Ectodermal cell (in vitro differentiated cells): ENCODE results near the gene IRX4.

Experiments used
- H3K27ac ChIP-seq: 2 replicates; pipeline ENCODE4 v1.7.0; 2013; ENCODE audit warnings: mild to moderate bottlenecking, low read depth, low read length; ENCODE audit not compliant: insufficient read depth, poor library complexity, severe bottlenecking
- H3K27me3 ChIP-seq: 2 replicates; pipeline ENCODE4 v1.7.0; 2013; ENCODE audit warnings: mild to moderate bottlenecking, low read length; ENCODE audit not compliant: insufficient read depth, control insufficient read depth, poor library complexity, severe bottlenecking
- H3K36me3 ChIP-seq: one replicate; pipeline ENCODE4 v1.7.0; 2013; ENCODE audit warnings: low read length; ENCODE audit not compliant: control insufficient read depth, insufficient read depth
- H3K4me1 ChIP-seq: one replicate; pipeline ENCODE4 v1.7.0; 2013; ENCODE audit warnings: low read length; ENCODE audit not compliant: control insufficient read depth, insufficient read depth
- H3K4me3 ChIP-seq: 2 replicates; pipeline ENCODE4 v1.7.0; 2013; ENCODE audit warnings: low read depth, low read length, control low read depth; ENCODE audit not compliant: insufficient read depth
- H3K9me3 ChIP-seq: 2 replicates; pipeline ENCODE4 v1.7.0; 2013; ENCODE audit warnings: mild to moderate bottlenecking, low read length, moderate library complexity; ENCODE audit not compliant: control insufficient read depth
- WGBS, 2 experiments: methylation state at CpG; one replicate each; pipeline ENCODE4 v1.1.7; 2013; ENCODE audit warnings: missing lambda C conversion rate in 2 of 2; 5-methylcytosine and 5-hydroxymethylcytosine counted together

The IRX4 gene

GRCh38 chr5:1868886-1869475 is 13.7 kb downstream of the IRX4 start:
- Histone ChIP-seq H3K4me1 (peaks cover 5% of the 10 kb centered on the region), H3K27me3 (peaks cover 38% of the 10 kb centered on the region)

GRCh38 chr5:1867815-1868143 is 14.9 kb downstream of the IRX4 start:
- Histone ChIP-seq H3K27ac (no peak overlapping the region), H3K27me3 (peaks cover 26% of the 10 kb centered on the region), H3K36me3 (no peaks in the 10 kb centered on the region), H3K4me3 (no peak overlapping the region), H3K4me1 (peaks cover 5% of the 10 kb centered on the region), H3K9me3 (no peaks in the 10 kb centered on the region)
- 77 to 82% methylated on average over 20 of the region's 20 CpGs for WGBS, 2 experiments

More at GRCh38 chr5:1868886-1869475, 13.7 kb downstream of the IRX4 start:
- no peaks in the 10 kb centered on the region for H3K36me3 ChIP-seq
- no peaks in the 10 kb centered on the region for H3K9me3 ChIP-seq
- no peak overlapping the region for H3K27ac ChIP-seq
- no peak overlapping the region for H3K4me3 ChIP-seq
- 91 to 93% methylated on average over 19 of the region's 19 CpGs for WGBS, 2 experiments

DNA sequence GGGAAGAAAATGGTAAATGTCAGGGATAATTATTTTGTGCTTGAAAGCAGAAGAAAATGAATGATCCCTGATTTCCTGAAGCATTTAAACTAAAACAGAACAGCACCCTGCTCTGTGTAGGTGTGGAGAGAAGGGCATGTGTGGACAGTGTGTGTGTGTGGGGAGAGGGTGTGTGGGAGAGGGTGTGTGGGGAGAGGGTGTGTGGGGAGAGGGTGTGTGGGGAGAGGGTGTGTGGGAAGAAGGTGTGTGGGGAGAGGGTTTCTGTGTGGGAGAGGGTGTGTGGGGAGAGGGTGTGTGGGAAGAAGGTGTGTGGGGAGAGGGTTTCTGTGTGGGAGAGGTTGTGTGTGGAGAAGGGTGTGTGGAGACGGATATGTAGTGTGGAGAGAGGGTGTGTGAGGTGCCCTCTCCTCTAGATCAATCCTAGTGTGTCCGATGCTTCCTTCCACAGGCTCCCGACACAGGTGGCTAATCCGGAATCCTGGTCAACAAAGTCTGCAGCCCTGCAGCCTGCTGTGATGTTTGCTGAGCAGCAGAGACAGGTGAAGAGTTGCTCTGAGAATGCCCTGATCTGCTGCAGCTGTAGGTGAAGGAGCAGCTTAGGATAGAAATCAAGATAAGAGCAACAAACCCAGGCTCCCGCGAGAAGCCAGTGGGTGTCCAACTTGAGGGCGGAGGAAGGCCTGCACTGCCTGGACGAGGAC is 15.5 kb downstream of the IRX4 start:
- Histone ChIP-seq H3K4me1 (peaks cover 5% of the 10 kb centered on the region), H3K36me3 (no peaks in the 10 kb centered on the region), H3K27me3 (peaks cover 21% of the 10 kb centered on the region), H3K9me3 (no peaks in the 10 kb centered on the region), H3K4me3 (no peak overlapping the region), H3K27ac (no peak overlapping the region)
- 46 to 48% methylated on average over 8 of the region's 8 CpGs for WGBS, 2 experiments

- H3K36me3 ChIP-seq, result no peaks in the 10 kb centered on the region
- no peak overlapping the region for H3K4me3 ChIP-seq
- no peak overlapping the region for H3K27ac ChIP-seq
- peaks cover 20% of the 10 kb centered on the region for H3K27me3 ChIP-seq
- peaks cover 5% of the 10 kb centered on the region for H3K4me1 ChIP-seq
- H3K9me3 ChIP-seq, result no peaks in the 10 kb centered on the region
- 85 to 86% methylated on average over 14 of the region's 14 CpGs for WGBS, 2 experiments
These were observed 16.8 kb downstream of the IRX4 start for GRCh38 chr5:1865948-1866347.

GRCh38 chr5:1865486-1865885 is 17.2 kb downstream of the IRX4 start:
- peaks cover 20% of the 10 kb centered on the region for H3K27me3 ChIP-seq
- H3K36me3 ChIP-seq, result no peaks in the 10 kb centered on the region
- H3K4me3 ChIP-seq, result no peak overlapping the region
- WGBS, 2 experiments, result 81 to 89% methylated on average over 13 to 14 of the region's 14 CpGs
- no peak overlapping the region for H3K27ac ChIP-seq
- H3K4me1 ChIP-seq, result peaks cover 5% of the 10 kb centered on the region
- no peaks in the 10 kb centered on the region for H3K9me3 ChIP-seq

GRCh38 chr5:1864896-1865440 is 17.8 kb downstream of the IRX4 start:
- Histone ChIP-seq H3K36me3 (no peaks in the 10 kb centered on the region), H3K9me3 (no peaks in the 10 kb centered on the region), H3K27ac (no peak overlapping the region), H3K4me1 (peaks cover 5% of the 10 kb centered on the region), H3K4me3 (no peak overlapping the region), H3K27me3 (peaks cover 20% of the 10 kb centered on the region)
- WGBS, 2 experiments, result 94 to 95% methylated on average over 16 of the region's 16 CpGs

DNA sequence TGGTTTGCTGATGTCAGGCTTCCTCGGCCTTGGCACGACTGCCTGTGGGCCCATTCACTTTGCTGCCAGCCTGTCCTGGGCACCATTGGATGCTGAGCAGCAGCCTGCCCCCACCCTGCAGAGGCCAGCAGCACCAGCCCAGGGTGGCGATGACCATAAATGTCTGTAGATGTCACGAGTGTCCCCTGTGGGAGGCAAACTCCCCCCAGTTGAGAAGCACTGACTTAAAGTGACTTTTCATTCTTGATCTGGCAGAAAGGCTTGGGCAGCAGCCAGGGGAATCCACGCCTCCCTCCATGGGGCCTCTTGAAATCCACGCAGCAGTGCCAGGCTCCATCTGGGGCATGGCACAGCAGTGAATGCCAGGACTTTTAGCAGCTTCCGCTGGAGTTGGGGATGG is 21.8 kb downstream of the IRX4 start:
- WGBS, 2 experiments, result 93 to 95% methylated on average over 7 of the region's 7 CpGs
- Histone ChIP-seq H3K27ac (no peak overlapping the region), H3K4me1 (no peaks in the 10 kb centered on the region), H3K9me3 (no peaks in the 10 kb centered on the region), H3K4me3 (no peak overlapping the region), H3K27me3 (no peaks in the 10 kb centered on the region), H3K36me3 (no peaks in the 10 kb centered on the region)

DNA sequence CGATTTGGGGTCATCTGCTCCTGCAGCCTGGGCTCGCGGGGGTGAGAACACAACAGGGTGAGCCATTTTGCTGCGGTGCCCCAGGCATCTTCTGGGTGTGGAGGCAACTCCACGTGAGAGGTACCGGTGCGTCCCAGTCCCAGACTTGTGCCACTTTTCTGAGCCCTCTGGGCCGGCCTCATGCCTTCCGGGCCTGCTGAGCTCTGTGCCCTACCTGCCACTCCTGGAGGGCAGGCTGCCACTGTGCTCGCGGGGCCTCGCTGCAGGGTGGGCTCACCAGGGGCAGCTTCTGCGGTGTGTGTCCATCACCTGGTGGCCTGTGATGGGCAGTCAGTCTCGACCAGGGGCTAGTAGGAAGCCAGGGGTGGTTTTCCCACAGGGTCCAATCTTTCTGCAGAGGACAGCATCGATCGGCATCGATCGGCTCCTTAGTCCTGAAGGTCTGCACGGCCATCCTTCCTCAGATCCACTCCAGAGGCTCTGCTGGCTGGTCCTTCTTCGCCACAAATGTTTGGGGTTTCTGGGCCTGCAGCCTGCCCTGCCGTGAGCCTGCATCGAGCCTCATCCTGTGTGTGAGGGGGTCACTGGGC is 22.6 kb downstream of the IRX4 start:
- Histone ChIP-seq H3K4me3 (no peak overlapping the region), H3K36me3 (no peaks in the 10 kb centered on the region)
- WGBS, 2 experiments, result 85% methylated on average over 22 of the region's 22 CpGs

DNA sequence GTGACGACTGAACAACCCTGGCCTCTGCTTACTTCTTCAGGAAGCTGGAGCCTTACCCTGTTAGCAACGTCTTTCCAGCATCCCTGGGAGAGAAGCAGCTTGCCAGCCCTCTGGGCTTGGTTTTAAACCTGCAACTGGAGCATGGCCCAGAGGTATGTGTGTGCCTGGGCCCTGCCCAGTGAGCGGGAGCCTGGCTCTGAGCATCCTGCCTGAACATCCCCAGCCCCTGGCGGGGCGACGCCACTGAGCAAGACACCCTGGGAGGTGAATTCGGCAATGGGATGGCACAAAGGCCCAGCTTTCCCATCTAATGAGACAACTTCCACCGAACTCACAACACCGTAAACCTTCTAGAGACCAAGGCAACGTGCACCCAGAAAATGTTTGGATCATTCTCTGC is 23.6 kb downstream of the IRX4 start:
- Histone ChIP-seq H3K4me1 (no peaks in the 10 kb centered on the region), H3K36me3 (no peaks in the 10 kb centered on the region), H3K27me3 (no peaks in the 10 kb centered on the region), H3K9me3 (no peaks in the 10 kb centered on the region), H3K4me3 (no peak overlapping the region), H3K27ac (no peak overlapping the region)
- 89 to 90% methylated on average over 10 of the region's 10 CpGs for WGBS, 2 experiments

More for the DNA sequence above, 22.6 kb downstream of the IRX4 start:
- Histone ChIP-seq H3K27ac (no peak overlapping the region), H3K9me3 (no peaks in the 10 kb centered on the region), H3K4me1 (no peaks in the 10 kb centered on the region), H3K27me3 (no peaks in the 10 kb centered on the region)

DNA sequence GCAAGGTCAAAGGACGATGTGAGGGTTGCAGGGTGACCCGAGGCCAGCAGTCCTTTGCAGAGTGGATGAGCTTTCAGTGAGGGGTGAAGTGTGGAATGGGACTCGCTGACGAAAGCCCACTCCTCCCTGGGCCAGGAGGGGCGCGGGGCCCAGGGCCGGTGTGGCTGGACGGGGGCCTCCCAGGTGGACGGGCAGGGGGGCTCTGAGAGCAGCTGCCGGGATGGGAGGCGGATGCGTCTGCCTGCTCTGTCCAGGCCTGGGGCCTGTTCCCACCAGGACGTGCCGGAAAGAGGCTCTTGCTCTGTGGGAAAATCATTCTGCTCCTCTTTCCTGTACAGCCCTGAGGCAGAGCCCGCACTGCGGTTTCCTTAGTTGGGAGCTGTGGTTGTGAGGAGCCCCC is 24.3 kb downstream of the IRX4 start:
- WGBS, 2 experiments, result 94 to 97% methylated on average over 16 of the region's 16 CpGs
- Histone ChIP-seq H3K27me3 (no peaks in the 10 kb centered on the region), H3K27ac (no peak overlapping the region), H3K4me1 (no peaks in the 10 kb centered on the region), H3K9me3 (no peaks in the 10 kb centered on the region), H3K4me3 (no peak overlapping the region), H3K36me3 (no peaks in the 10 kb centered on the region)
